Keratinocyte (primary cell): ENCODE measurements around the gene VOPP1.

Experiments
- CTCF ChIP-seq, 3 experiments: IDR thresholded peaks in 1 of 3; conservative IDR thresholded peaks in 1 of 3; optimal IDR thresholded peaks in 1 of 3; 2 replicates in 2 of 3; 3 replicates in 1 of 3; pipeline versions ENCODE3 to v1.5.1; 2011; ENCODE audit warnings: low read length in 3 of 3, mild to moderate bottlenecking in 3 of 3, moderate library complexity in 2 of 3, control low read depth in 1 of 3, inconsistent platforms in 1 of 3; ENCODE audit not compliant: insufficient read depth in 2 of 3; ENCODE audit errors: extremely low read depth in 1 of 3
- EZH2 ChIP-seq: IDR thresholded peaks from one replicate; pipeline ENCODE4 v1.6.1; 2012; ENCODE audit warnings: inconsistent platforms, mild to moderate bottlenecking, low read length, moderate library complexity

- TF ChIP-seq CTCF (optimal IDR thresholded peaks at IDR 0.05 in 1 of 3, IDR thresholded peaks at IDR 0.05 in 1 of 3, conservative IDR thresholded peaks at IDR 0.05 in 1 of 3; ENCODE audit: extremely low read depth in 1 of 3, insufficient read depth in 2 of 3, low read length in 3 of 3) (no peak), EZH2 (no peak)
Observed at GRCh38 chr7:55472928-55473725, 99.2 kb downstream of the VOPP1 start.
